A673 (cell line): Measurements from ENCODE around the gene APOO.

Experiments used
- EZH2 ChIP-seq: fragments of 200-600 bp; sonication (generic); IDR thresholded peaks from 2 replicates; pipeline ENCODE4 v1.6.1; 2017; ENCODE audit warnings: borderline replicate concordance, low read depth, mild to moderate bottlenecking, mixed read lengths, antibody characterized with exemption, low read length; ENCODE audit not compliant: poor library complexity, severe bottlenecking
- TF ChIP-seq, protein P1 (sequence below): fragments of 300-800, 200-600 bp; sonication (generic); conservative IDR thresholded peaks from 2 replicates; pipeline ENCODE4 v1.5.1; 2017; ENCODE audit warnings: low read depth, mild to moderate bottlenecking, antibody characterized with exemption, low read length, moderate library complexity, mixed read lengths

DNA sequence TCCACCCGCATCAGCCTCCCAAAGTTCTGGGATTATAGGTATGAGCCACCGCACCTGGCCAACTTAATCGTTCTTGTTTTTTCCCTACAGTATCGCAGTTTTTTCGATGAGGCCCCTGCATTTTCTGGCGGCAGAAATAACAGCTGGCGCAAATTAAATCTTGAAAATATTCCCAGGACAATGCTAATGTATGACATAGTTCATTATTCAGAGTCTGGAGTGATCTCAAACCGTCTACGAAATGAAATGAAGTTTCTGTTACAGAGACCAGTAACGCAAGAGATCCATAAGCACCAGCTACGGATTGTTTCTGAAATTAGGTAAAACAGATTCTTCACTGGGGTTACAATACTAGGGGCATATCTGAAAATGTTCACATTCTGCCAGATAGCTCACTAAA, 27.4 kb upstream of the APOO start:
- TF ChIP-seq, protein P1, sequence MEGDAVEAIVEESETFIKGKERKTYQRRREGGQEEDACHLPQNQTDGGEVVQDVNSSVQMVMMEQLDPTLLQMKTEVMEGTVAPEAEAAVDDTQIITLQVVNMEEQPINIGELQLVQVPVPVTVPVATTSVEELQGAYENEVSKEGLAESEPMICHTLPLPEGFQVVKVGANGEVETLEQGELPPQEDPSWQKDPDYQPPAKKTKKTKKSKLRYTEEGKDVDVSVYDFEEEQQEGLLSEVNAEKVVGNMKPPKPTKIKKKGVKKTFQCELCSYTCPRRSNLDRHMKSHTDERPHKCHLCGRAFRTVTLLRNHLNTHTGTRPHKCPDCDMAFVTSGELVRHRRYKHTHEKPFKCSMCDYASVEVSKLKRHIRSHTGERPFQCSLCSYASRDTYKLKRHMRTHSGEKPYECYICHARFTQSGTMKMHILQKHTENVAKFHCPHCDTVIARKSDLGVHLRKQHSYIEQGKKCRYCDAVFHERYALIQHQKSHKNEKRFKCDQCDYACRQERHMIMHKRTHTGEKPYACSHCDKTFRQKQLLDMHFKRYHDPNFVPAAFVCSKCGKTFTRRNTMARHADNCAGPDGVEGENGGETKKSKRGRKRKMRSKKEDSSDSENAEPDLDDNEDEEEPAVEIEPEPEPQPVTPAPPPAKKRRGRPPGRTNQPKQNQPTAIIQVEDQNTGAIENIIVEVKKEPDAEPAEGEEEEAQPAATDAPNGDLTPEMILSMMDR, result no peak
- TF ChIP-seq EZH2, result no peak
